Natural killer cell treated with Interleukin-12 subunit alpha and Interleukin-12 subunit beta and Interleukin-15 and Interleukin-18, amount 100 ng/mL, for 72 hours (primary cell): ENCODE measurements around the gene POP7. TPM values are rescaled to one million over a fixed set of nuclear protein-coding genes. Genes with fewer than 3 reads are reported as not detected.
A peak's percentile ranks its signal among the peaks of the same experiment; 100 is the strongest.

Source experiments
- ATAC-seq, 2 donors: fragments of 150-1000 bp; cut with Tn5 transposase in 1 of 2; sonication (Bioruptor Pico), chemical (Tn5 transposase) in 1 of 2; 2 replicates each; pipeline ENCODE4 v1.10.0; 2021
- DNase-seq: peaks from one replicate; pipeline ENCODE4 v3.0.0; 2022; ENCODE audit warnings: low spot score
- H3K27ac Mint-ChIP-seq, 2 donors: 1 replicate in 1 of 2; 2 replicates in 1 of 2; pipeline ENCODE4 v1.8.0; 2022; ENCODE audit warnings: mixed read lengths in 2 of 2, mild to moderate bottlenecking in 1 of 2, moderate library complexity in 1 of 2
- H3K27me3 Mint-ChIP-seq, 2 donors: 1 replicate in 1 of 2; 2 replicates in 1 of 2; pipeline ENCODE4 v1.8.0; 2022; ENCODE audit warnings: mixed read lengths in 2 of 2
- H3K36me3 Mint-ChIP-seq: one replicate; pipeline ENCODE4 v1.8.0; 2022; ENCODE audit warnings: mixed read lengths
- H3K4me1 Mint-ChIP-seq, 2 donors: 1 replicate in 1 of 2; 2 replicates in 1 of 2; pipeline ENCODE4 v1.8.0; 2022; ENCODE audit warnings: low read depth in 2 of 2, mixed read lengths in 2 of 2, mild to moderate bottlenecking in 1 of 2
- H3K4me3 Mint-ChIP-seq: one replicate; pipeline ENCODE4 v1.8.0; 2022; ENCODE audit warnings: mixed read lengths
- H3K9me3 Mint-ChIP-seq: 2 replicates; pipeline ENCODE4 v1.8.0; 2022; ENCODE audit warnings: mixed read lengths
- total RNA-seq, 2 donors: library from RNA; stranded (reverse); gene quantifications; one replicate each; pipeline ENCODE4 v1.2.3, GENCODE V29; 2022

POP7 gene
- total RNA-seq, 2 donors from 2014 or later = 46.6 to 64.9 TPM

DNA sequence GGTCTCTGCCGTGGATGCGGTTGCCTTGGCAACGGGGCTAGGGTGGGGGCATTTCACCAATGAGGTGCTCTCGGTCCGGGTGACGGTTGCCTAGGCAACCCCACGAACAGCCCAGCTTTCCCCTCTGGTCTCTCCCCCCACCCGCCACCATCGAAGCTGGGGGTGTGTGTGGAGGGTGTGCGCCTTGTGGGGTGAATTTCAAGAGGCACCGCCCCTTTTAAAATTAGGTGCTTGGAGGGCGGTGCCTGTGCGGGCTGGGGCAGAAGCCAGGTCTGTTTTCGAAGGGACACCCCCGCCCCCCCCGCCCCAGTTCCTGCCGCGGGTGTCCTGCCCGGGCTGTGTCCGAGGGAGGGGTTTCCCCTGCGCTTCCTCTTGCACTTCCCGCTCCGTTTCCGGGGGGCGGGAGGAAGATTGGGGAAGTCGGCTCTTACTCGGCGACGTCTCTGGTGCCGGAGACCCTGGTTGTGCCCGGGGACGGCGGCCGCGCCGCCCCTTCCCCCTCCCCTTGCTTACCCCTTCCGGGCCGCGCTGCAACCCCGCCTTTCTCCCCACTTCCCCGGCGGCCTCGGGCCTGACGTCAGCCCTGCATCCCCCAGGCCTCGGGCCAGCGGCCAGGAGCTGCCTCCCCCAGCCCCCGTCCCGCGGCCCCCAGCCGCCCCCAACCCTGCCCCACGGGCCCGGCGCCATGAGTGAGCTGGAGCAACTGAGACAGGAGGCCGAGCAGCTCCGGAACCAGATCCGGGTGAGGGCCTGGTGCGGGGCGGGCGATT is 30.2 kb upstream of the POP7 start:
- peaks cover 17 to 23% of the 10 kb centered on the region in 2 donors for H3K4me1 Mint-ChIP-seq
- ATAC-seq = peak; percentile 68 to 71
- peak; percentile 92 for DNase-seq
- H3K4me3 Mint-ChIP-seq = peak overlapping the region; percentile 94
- H3K36me3 Mint-ChIP-seq = no peaks in the 10 kb centered on the region
- H3K9me3 Mint-ChIP-seq = no peaks in the 10 kb centered on the region
- peak overlapping the region; percentile 76 to 88 for H3K27ac Mint-ChIP-seq
- H3K27me3 Mint-ChIP-seq = no peaks in the 10 kb centered on the region

- ATAC-seq (no peak), DNase-seq (no peak)
- Mint-ChIP-seq H3K36me3 (no peaks in the 10 kb centered on the region), H3K27ac (peak overlapping the region; percentile 76 to 88), H3K4me3 (peak overlapping the region; percentile 94), H3K4me1 (peaks cover 17 to 23% of the 10 kb centered on the region in 2 donors), H3K27me3 (no peaks in the 10 kb centered on the region), H3K9me3 (no peaks in the 10 kb centered on the region)
Observed at GRCh38 chr7:100676501-100677306, 29.2 kb upstream of the POP7 start.

- H3K4me1 Mint-ChIP-seq = peaks cover 17 to 23% of the 10 kb centered on the region in 2 donors
- DNase-seq (no peak), ATAC-seq (no peak)
- H3K4me3 Mint-ChIP-seq = peak overlapping the region; percentile 94
- no peaks in the 10 kb centered on the region for H3K27me3 Mint-ChIP-seq
- peak overlapping the region; percentile 56 to 83 for H3K27ac Mint-ChIP-seq
- no peaks in the 10 kb centered on the region for H3K9me3 Mint-ChIP-seq
- H3K36me3 Mint-ChIP-seq = no peaks in the 10 kb centered on the region
Observed at GRCh38 chr7:100677308-100678267, 28.3 kb upstream of the POP7 start.

DNA sequence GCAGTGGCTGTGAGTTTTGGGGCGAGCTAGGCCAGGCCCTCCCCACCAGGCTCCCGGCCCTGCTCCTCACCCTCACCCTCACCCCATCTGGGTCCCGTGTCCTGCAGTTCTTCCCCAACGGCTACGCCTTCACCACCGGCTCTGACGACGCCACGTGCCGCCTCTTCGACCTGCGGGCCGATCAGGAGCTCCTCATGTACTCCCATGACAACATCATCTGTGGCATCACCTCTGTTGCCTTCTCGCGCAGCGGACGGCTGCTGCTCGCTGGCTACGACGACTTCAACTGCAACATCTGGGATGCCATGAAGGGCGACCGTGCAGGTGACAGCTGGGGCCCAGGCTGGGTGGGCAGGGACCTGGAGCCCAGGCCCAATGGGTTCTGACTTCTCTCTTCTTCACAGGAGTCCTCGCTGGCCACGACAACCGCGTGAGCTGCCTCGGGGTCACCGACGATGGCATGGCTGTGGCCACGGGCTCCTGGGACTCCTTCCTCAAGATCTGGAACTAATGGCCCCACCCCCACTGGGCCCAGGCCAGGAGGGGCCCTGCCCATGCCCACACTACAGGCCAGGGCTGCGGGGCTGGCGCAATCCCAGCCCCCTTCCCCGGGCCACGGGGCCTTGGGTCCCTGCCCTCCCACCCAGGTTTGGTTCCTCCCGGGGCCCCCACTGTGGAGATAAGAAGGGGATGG is 27.5 kb upstream of the POP7 start:
- Mint-ChIP-seq H3K27ac (peak overlapping the region; percentile 56 to 83), H3K9me3 (no peaks in the 10 kb centered on the region), H3K4me1 (peaks cover 17 to 19% of the 10 kb centered on the region in 2 donors), H3K4me3 (peak overlapping the region; percentile 54), H3K36me3 (no peaks in the 10 kb centered on the region), H3K27me3 (no peaks in the 10 kb centered on the region)
- no peak for DNase-seq
- no peak for ATAC-seq

GRCh38 chr7:100679129-100679926 is 26.6 kb upstream of the POP7 start:
- DNase-seq (no peak), ATAC-seq (no peak)
- Mint-ChIP-seq H3K27me3 (no peaks in the 10 kb centered on the region), H3K27ac (peak overlapping the region in 1 of 2 donors; percentile 21), H3K4me3 (no peak overlapping the region), H3K36me3 (no peaks in the 10 kb centered on the region), H3K9me3 (no peaks in the 10 kb centered on the region), H3K4me1 (peaks cover 17 to 19% of the 10 kb centered on the region in 2 donors)

DNA sequence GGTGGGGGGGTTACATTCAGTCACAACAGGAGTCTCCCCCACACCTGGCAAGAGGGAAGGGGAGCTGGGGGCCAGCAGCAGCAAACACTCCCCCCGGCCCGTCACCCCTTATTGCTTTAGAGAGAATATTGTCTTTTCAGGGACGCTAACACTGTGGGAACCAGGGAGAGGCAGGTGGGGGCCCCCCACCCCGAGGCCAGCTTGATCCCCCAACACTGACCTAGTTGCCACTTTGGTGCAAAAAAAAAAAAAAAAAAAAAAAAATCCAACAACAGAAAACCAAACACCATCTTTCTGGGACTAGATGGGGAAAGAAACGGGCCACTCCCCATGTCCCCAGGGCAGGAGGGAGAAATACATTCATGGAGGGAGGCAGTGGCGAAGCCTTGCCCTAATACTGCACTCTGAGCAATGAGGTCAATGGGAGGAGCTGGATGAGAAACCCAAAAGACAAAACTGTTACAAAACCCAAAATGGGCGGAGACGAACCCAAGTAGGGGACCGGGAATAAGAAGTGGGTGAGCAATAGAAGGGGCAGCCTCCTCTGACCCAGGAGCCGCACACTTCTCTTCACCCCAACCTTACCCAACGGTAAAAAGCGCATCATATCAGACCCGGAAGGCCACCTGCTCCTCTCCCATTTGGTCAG is 25.9 kb upstream of the POP7 start:
- ATAC-seq = no peak
- no peak overlapping the region for H3K4me3 Mint-ChIP-seq
- H3K4me1 Mint-ChIP-seq = peaks cover 17 to 19% of the 10 kb centered on the region in 2 donors
- peak overlapping the region; percentile 21 to 39 for H3K27ac Mint-ChIP-seq
- H3K36me3 Mint-ChIP-seq = no peaks in the 10 kb centered on the region
- H3K9me3 Mint-ChIP-seq = no peaks in the 10 kb centered on the region
- DNase-seq = no peak
- H3K27me3 Mint-ChIP-seq = no peaks in the 10 kb centered on the region

DNA sequence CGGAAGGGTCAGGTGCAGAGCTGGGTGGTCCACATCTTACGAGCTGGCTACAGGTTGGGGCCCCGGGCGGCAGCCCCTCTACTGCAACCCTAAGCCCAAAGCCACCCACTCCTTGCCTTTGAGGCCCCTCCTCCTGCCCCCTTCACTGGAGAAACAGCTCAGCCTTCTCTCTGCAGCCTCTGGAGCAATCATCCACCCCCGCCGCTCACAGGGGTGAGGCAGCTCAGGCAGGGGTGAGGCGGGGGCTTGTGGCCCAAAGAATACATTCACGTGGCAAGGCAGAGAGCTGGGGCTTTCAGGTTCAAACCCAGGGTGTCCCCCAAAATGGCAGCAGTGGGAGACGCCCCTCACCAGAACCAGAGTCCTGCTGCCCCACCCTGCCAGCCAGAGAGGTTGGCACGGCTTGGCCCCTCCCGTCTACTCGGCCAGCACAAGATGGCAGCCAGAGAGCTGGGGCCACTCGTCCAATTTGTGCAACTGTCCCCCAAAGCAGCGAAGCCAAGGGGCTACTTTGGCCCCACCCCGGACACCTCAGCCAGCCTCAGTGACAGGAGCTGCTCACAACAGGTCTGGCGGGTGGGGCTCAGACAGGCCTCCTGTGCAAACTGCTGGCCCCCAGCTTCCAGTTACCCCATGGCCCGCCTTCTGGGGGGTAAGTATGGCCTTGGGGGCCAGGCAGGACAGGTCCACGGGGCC is 25.2 kb upstream of the POP7 start:
- Mint-ChIP-seq H3K4me1 (peaks cover 17 to 19% of the 10 kb centered on the region in 2 donors), H3K36me3 (no peaks in the 10 kb centered on the region), H3K27ac (peak overlapping the region in 1 of 2 donors; percentile 21), H3K4me3 (no peak overlapping the region), H3K27me3 (no peaks in the 10 kb centered on the region), H3K9me3 (no peaks in the 10 kb centered on the region)
- ATAC-seq (no peak), DNase-seq (no peak)

- Mint-ChIP-seq H3K9me3 (no peaks in the 10 kb centered on the region), H3K36me3 (no peaks in the 10 kb centered on the region), H3K4me3 (no peak overlapping the region), H3K27ac (no peak overlapping the region), H3K4me1 (peaks cover 13 to 14% of the 10 kb centered on the region in 2 donors), H3K27me3 (no peaks in the 10 kb centered on the region)
- no peak for ATAC-seq
- DNase-seq = no peak
Observed at GRCh38 chr7:100681491-100682227, 24.3 kb upstream of the POP7 start.

DNA sequence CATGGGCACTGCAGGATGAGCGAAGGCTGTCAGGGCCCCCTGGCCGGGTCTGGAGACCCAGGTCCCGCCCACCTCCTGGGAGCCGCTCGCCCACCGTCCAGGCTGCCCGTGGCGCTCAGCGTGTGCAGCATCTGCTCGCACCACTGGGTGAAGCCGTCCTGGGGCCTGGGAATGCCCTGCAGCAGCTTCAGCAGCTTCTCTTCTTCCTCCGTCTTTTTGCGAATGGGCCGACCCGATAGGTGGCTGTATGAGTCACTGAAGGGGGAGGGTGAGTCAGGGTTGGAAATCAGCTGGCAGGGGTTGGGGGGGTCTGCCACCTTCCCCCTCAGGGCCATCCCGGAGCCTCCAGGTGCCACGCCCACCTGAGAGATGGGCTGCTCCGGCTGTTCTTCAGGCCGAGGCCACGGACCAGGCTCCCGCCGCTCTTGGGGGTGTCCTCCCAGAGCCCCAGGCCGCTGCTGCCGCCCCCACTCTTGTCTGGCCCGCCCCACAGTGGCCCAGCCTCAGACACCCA is 23.6 kb upstream of the POP7 start:
- Mint-ChIP-seq H3K9me3 (no peaks in the 10 kb centered on the region), H3K27me3 (no peaks in the 10 kb centered on the region), H3K4me3 (no peak overlapping the region), H3K4me1 (peaks cover 12 to 13% of the 10 kb centered on the region in 2 donors), H3K27ac (no peak overlapping the region), H3K36me3 (no peaks in the 10 kb centered on the region)
- DNase-seq (no peak), ATAC-seq (no peak)

GRCh38 chr7:100682991-100683658 is 22.8 kb upstream of the POP7 start:
- H3K27ac Mint-ChIP-seq = no peak overlapping the region
- peaks cover 9 to 10% of the 10 kb centered on the region in 2 donors for H3K4me1 Mint-ChIP-seq
- ATAC-seq (no peak), DNase-seq (no peak)
- H3K27me3 Mint-ChIP-seq = no peaks in the 10 kb centered on the region
- no peak overlapping the region for H3K4me3 Mint-ChIP-seq
- H3K9me3 Mint-ChIP-seq = no peaks in the 10 kb centered on the region
- H3K36me3 Mint-ChIP-seq = no peaks in the 10 kb centered on the region
